ENCODE measurements around the gene CATSPERB. TPM values are rescaled to one million over a fixed set of nuclear protein-coding genes. Genes with fewer than 3 reads are reported as not detected.
"Not testable (repeated sequence)": the region's sequence is repeated elsewhere in the genome, so short reads cannot be mapped to it uniquely, and the experiment has no call there.

The CATSPERB gene
- total and polyA plus RNA-seq, 9 of the 15 experiments (the other 6 are each of a cell fraction or from before 2014, with no cell fraction given), result 0.05 to 1.4 (median 0.89) TPM

DNA sequence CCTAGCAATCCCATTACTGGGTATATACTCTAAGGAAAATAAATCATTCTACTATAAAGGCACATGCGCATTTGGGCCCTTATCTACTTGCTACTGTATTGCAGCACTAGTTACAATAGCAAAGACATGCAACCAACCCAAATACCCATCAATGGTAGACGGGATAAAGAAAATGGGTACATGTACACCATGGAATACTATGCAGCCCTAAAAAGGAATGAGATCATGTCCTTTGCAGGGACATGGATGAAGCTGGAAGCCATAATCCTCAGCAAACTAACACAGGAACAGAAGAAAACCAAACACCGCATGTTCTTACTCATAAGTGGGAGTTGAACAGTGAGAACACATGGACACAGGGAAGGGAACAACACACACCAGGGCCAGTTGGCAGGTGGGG, 54.2 kb downstream of the CATSPERB start:
- H3K4me2 ChIP-seq (ENCODE audit: insufficient read depth, low read length); H3K9ac ChIP-seq (ENCODE audit: insufficient read depth in 1 of 2, low read depth in 2 of 2, low read length in 2 of 2); ATAC-seq; H3K27ac ChIP-seq (ENCODE audit: extremely low read depth, low read depth, low read length); H3K27me3 ChIP-seq (ENCODE audit: control insufficient read depth in 2 of 2, insufficient read depth in 2 of 2, low read length in 2 of 2); FAIRE-seq; H3K79me2 ChIP-seq (ENCODE audit: control insufficient read depth, insufficient read depth, low read length); DNase-seq (ENCODE audit: extremely low read depth in 1 of 4, low spot score in 3 of 4); H3K9me3 ChIP-seq (replicated peaks; ENCODE audit: control insufficient read depth, insufficient read depth, low read depth, low read length); BruUV-seq (replicated peaks); intact Hi-C loops (cut with micrococcal nuclease); H2AFZ ChIP-seq (ENCODE audit: low read depth, low read length); H3K9me1 ChIP-seq (ENCODE audit: control insufficient read depth, insufficient read depth, low read length); POLR2A ChIA-PET; H3K4me3 ChIP-seq; H4K20me1 ChIP-seq (replicated peaks; ENCODE audit: control insufficient read depth, insufficient read depth, low read length); in situ Hi-C loops (cut with MboI); H3K4me1 ChIP-seq (replicated peaks in 1 of 2; ENCODE audit: control insufficient read depth in 2 of 2, insufficient read depth in 2 of 2, low read length in 2 of 2); H3K36me3 ChIP-seq (ENCODE audit: control insufficient read depth, insufficient read depth, low read length): not testable (repeated sequence)
- 30% methylated on average over 3 of the region's 3 CpGs for WGBS (ENCODE audit: insufficient coverage, low coverage, missing lambda C conversion rate)
- CTCF ChIA-PET (ENCODE audit: low intra/inter-chr PET ratio), result interaction anchor here (0.6 kb wide), 1 partner anchor 181 kb away, joined by 3 read pairs; no protein-coding TSS in a partner anchor
- TF ChIP-seq ZNF146 (CRISPR knock-in tag; IDR thresholded peaks at IDR 0.05; ENCODE audit: unreplicated experiment), result peak; percentile 80

DNA sequence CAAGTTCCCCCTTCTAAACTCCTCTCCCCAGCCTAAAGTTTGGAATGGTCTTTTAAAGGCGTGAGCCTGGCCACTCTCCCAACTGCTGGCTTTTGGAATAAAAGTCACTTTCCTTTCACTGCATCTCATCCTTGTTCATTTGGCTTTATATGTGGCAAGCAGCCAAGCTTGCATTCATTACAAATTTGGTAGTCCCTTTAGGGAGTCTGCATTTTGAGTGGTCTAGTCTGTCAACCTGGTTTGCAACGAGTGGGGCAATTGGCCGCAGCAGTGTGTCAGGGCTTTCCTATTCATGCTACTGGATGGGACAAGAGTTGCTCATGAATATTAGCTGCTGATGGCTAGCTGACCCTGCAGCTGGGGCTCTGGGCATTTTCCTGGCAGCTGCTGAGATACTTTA, 57.0 kb downstream of the CATSPERB start:
- Histone ChIP-seq H3K9me3 (replicated peaks; ENCODE audit: control insufficient read depth, insufficient read depth, low read depth, low read length) (0 out of 2 replicates have a peak, but pooled peaks cover 1% of the 10 kb centered on the region), H3K4me2 (ENCODE audit: insufficient read depth, low read length) (no peak overlapping the region), H3K9ac (ENCODE audit: insufficient read depth in 1 of 2, low read depth in 2 of 2, low read length in 2 of 2) (no peak overlapping the region), H3K27me3 (ENCODE audit: control insufficient read depth in 2 of 2, insufficient read depth in 2 of 2, low read length in 2 of 2) (no peaks in the 10 kb centered on the region), H3K36me3 (ENCODE audit: control insufficient read depth, insufficient read depth, low read length) (no peaks in the 10 kb centered on the region), H3K79me2 (ENCODE audit: control insufficient read depth, insufficient read depth, low read length) (no peaks in the 10 kb centered on the region), H3K27ac (ENCODE audit: extremely low read depth, low read depth, low read length) (no peak overlapping the region), H4K20me1 (replicated peaks; ENCODE audit: control insufficient read depth, insufficient read depth, low read length) (no peaks in the 10 kb centered on the region), H3K4me1 (replicated peaks in 1 of 2; ENCODE audit: control insufficient read depth in 2 of 2, insufficient read depth in 2 of 2, low read length in 2 of 2) (no peaks in the 10 kb centered on the region), H3K9me1 (ENCODE audit: control insufficient read depth, insufficient read depth, low read length) (no peaks in the 10 kb centered on the region), H3K4me3 (no peak overlapping the region), H2AFZ (ENCODE audit: low read depth, low read length) (no peak overlapping the region)
- DNase-seq (ENCODE audit: extremely low read depth in 1 of 4, low spot score in 3 of 4) (no peak), FAIRE-seq (no peak), ATAC-seq (no peak)
- ChIA-PET CTCF (ENCODE audit: low intra/inter-chr PET ratio) (no interaction called here), POLR2A (no interaction called here)
- TF ChIP-seq PCBP1 (IDR thresholded peaks at IDR 0.05; ENCODE audit: low read depth, low read length, poor library complexity, severe bottlenecking) (no peak), ZNF134 (CRISPR knock-in tag; conservative IDR thresholded peaks at IDR 0.05) (no peak), ZNF24 (IDR thresholded peaks at IDR 0.05) (no peak)
- TF ChIP-seq, protein P1, sequence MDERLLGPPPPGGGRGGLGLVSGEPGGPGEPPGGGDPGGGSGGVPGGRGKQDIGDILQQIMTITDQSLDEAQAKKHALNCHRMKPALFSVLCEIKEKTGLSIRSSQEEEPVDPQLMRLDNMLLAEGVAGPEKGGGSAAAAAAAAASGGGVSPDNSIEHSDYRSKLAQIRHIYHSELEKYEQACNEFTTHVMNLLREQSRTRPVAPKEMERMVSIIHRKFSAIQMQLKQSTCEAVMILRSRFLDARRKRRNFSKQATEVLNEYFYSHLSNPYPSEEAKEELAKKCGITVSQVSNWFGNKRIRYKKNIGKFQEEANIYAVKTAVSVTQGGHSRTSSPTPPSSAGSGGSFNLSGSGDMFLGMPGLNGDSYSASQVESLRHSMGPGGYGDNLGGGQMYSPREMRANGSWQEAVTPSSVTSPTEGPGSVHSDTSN (CRISPR knock-in tag; IDR thresholded peaks at IDR 0.05; ENCODE audit: low read depth), result no peak
- TF ChIP-seq, protein P1 (tag; conservative IDR thresholded peaks at IDR 0.05; ENCODE audit: low read depth), result no peak
- TF ChIP-seq, protein P2, sequence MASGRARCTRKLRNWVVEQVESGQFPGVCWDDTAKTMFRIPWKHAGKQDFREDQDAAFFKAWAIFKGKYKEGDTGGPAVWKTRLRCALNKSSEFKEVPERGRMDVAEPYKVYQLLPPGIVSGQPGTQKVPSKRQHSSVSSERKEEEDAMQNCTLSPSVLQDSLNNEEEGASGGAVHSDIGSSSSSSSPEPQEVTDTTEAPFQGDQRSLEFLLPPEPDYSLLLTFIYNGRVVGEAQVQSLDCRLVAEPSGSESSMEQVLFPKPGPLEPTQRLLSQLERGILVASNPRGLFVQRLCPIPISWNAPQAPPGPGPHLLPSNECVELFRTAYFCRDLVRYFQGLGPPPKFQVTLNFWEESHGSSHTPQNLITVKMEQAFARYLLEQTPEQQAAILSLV (tag; IDR thresholded peaks at IDR 0.05), result no peak
- intact Hi-C loops (cut with micrococcal nuclease) (no loop called here), in situ Hi-C loops (cut with MboI) (no loop called here)
- BruUV-seq (replicated peaks), result no TSS peak
- WGBS (ENCODE audit: insufficient coverage, low coverage, missing lambda C conversion rate), result 9% methylated on average over 2 of the region's 3 CpGs
